Prostate gland (tissue), 2 donors: ENCODE results near the gene EMX1.

Experiments used
- CTCF ChIP-seq, 4 experiments: fragments of 200-600 bp in 2 of 4; fragments of 450-650 bp in 2 of 4; sonication (generic) in 2 of 4; IDR thresholded peaks; 1 replicate in 3 of 4; 2 replicates in 1 of 4; pipeline ENCODE4 v1.5.1; 2016 to 2019; ENCODE audit warnings: antibody characterized with exemption in 4 of 4, mild to moderate bottlenecking in 2 of 4, moderate library complexity in 2 of 4
- POLR2A ChIP-seq: fragments of 450-650 bp; IDR thresholded peaks from one replicate; pipeline ENCODE4 v1.6.1; 2016; ENCODE audit warnings: antibody characterized with exemption, mild to moderate bottlenecking
- POLR2AphosphoS5 ChIP-seq: sonication (generic); formaldehyde crosslinking; IDR thresholded peaks from one replicate; pipeline ENCODE4 v1.6.1; 2017; ENCODE audit warnings: antibody characterized with exemption

DNA sequence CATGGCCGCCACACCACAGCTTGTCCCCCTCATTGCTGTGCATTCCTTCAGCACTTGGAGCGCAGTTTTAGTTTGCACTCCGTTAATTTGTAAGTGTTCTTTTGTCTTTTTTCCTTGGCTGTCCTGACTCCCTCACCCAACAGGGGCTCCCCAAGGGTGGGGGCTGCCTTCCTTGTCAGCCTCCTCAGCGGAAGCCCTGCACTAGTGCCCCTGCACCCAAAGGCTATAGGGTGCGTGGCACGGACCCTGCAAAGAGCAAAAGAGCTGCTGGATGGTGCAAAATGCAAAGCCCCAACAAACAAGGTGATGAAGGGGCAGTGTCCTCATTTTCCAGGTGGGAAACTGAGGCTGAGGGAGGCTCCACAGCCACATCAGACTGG lies 46.8 kb downstream of the EMX1 start:
- no peak for TF ChIP-seq CTCF (IDR thresholded peaks at IDR 0.05)
- TF ChIP-seq POLR2A: no peak
- no peak for TF ChIP-seq POLR2AphosphoS5
